Bronchial epithelial cell (primary cell): Measurements from ENCODE around the gene SDF4. TPM values are rescaled to one million over a fixed set of nuclear protein-coding genes. Genes with fewer than 3 reads are reported as not detected.

Experiments
- DNase-seq: peaks from one replicate; pipeline ENCODE4 v3.0.0-alpha.2; 2010; ENCODE audit warnings: low read depth
- FAIRE-seq: peaks from 2 replicates; lab custom pipeline; 2011; peaks lifted over from hg19 to GRCh38; lab: Jason Lieb, UNC
- H3K27me3 ChIP-seq: 2 replicates; pipeline ENCODE4 v1.5.1; 2011; ENCODE audit warnings: low read length; ENCODE audit not compliant: control insufficient read depth, insufficient read depth
- H3K36me3 ChIP-seq: 2 replicates; pipeline ENCODE4 v1.5.1; 2011; ENCODE audit warnings: low read length; ENCODE audit not compliant: control insufficient read depth, insufficient read depth
- H3K4me3 ChIP-seq: 2 replicates; pipeline ENCODE4 v1.5.1; 2011; ENCODE audit warnings: mild to moderate bottlenecking, low read depth, low read length, control low read depth
- total RNA-seq: library from RNA; depleted of rRNA; stranded (reverse); fragments of >200 nt; gene quantifications from 2 replicates; pipeline ENCODE4 v1.2.1, GENCODE V29; 2014
- TF ChIP-seq, protein P1 (sequence below): IDR thresholded peaks from 2 replicates; pipeline ENCODE4 v1.5.1; 2011; ENCODE audit warnings: mild to moderate bottlenecking, moderate library complexity, low read length, control low read depth, inconsistent platforms; ENCODE audit not compliant: insufficient read depth, severe bottlenecking

SDF4 gene
- total RNA-seq, 1 donor from 2014 or later: 68.2 TPM

DNA sequence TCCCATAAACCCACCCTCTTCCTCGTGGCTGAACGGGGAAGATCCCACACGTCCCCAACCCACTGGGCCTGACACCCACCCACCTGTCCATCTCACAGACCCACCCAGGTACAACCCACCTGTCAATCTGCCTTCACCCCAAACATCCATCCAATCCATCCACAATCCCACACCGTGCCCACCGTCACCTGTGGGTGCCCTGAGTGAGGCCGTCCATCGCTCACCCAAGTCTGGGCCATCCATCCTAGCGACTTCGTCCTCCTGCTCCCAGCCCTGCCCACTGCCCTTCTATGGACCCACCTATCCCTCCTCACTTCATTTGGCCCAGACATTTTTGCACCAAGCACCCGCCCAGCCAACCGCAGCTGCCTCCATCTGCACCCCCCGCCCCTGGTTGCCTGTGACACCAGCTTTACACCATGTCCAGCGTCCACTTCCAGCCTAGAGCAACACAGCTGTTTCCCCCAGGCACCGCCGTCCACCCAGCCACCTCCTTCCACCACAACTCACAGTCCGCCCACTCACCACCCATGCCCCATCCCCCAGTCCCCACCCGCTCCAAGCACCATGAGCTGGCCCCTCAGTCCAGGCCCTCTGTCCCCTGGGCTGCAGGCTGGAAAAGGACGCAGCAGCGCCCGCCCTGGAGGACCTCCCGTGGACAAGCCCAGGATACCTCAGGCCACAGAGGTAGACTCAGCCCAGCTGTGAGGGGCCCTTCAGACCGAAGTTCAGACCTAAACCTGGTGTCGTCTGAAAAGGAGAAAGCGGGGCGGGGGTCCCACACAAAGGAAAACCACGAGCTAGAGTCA lies 50.5 kb downstream of the SDF4 start:
- Histone ChIP-seq H3K27me3 (no peaks in the 10 kb centered on the region), H3K36me3 (no peaks in the 10 kb centered on the region), H3K4me3 (no peak overlapping the region)
- no peak for DNase-seq
- TF ChIP-seq, protein P1, sequence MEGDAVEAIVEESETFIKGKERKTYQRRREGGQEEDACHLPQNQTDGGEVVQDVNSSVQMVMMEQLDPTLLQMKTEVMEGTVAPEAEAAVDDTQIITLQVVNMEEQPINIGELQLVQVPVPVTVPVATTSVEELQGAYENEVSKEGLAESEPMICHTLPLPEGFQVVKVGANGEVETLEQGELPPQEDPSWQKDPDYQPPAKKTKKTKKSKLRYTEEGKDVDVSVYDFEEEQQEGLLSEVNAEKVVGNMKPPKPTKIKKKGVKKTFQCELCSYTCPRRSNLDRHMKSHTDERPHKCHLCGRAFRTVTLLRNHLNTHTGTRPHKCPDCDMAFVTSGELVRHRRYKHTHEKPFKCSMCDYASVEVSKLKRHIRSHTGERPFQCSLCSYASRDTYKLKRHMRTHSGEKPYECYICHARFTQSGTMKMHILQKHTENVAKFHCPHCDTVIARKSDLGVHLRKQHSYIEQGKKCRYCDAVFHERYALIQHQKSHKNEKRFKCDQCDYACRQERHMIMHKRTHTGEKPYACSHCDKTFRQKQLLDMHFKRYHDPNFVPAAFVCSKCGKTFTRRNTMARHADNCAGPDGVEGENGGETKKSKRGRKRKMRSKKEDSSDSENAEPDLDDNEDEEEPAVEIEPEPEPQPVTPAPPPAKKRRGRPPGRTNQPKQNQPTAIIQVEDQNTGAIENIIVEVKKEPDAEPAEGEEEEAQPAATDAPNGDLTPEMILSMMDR: no peak
- FAIRE-seq: no peak

DNA sequence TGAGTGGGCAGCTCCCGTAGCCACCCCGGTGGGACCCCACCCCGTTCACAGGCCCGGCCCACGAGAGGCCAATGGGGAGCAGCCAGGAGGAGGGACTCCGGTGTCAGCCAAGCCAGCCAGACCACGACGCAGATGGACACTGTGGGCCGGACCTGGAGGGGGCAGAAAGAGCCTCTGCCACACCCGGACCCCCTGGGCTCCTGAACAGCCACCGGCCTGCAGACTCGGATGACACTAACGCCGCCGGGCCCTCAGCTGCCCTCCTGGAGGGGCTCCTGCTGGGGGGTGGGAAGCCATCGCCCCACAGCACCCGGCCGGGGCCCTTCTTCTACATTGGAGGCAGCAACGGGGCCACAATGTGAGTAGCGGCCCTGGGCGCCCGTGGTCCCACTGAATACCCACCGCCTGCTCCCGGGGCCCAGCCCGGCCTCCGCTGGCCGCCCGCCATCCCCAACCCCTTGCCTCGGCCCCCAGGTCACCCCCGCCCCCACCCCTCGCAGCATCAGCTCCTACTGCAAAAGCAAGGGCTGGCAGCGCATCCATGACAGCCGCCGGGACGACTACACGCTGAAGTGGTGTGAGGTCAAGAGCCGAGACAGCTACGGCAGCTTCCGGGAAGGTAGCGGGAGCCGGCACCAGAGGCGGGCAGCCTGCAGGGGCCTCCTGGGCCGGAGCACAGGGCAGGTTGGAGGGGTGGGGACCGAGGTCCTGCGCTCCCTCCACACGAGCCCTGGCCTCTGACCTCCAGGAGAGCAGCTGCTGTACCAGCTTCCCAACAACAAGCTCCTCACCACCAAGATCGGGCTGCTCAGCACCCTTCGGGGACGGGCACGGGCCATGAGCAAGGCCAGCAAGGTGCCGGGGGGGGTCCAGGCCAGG lies 51.6 kb downstream of the SDF4 start:
- FAIRE-seq: no peak
- Histone ChIP-seq H3K36me3 (no peaks in the 10 kb centered on the region), H3K4me3 (no peak overlapping the region), H3K27me3 (no peaks in the 10 kb centered on the region)
- DNase-seq: no peak
- TF ChIP-seq, protein P1: no peak

DNA sequence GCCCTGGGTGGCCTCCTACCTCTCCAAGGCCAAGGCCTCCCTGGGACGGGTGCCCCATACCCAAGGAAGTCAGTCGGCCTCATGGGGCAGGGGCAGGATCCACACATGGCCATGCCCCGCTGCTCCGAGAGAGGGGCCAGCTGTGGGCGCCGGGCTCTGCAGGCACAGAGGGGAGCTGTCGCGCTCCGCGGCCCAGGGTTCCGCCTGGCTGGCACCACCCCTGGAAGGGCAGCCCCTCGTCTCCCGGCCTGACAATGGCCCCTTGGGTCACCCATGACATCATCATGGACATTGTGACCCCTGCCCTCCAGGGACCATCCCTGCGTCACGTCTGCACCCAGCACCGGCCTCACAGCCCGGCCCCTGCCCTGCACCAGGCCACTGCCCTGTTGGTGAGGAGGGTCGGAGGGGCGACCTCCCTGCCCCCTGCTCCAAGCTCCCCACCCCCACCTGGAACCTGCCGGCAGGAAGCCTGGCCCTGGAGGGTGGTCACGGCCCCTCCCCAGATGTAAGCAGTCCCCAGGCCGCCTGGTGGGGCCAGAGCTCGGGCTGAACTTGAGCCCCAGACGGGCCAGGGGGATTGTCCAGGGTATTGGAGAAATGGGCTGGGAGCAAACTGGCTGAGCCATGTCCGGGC lies 52.3 kb downstream of the SDF4 start:
- Histone ChIP-seq H3K27me3 (no peaks in the 10 kb centered on the region), H3K36me3 (no peaks in the 10 kb centered on the region), H3K4me3 (no peak overlapping the region)
- TF ChIP-seq, protein P1: no peak
- DNase-seq (no peak), FAIRE-seq (no peak)

DNA sequence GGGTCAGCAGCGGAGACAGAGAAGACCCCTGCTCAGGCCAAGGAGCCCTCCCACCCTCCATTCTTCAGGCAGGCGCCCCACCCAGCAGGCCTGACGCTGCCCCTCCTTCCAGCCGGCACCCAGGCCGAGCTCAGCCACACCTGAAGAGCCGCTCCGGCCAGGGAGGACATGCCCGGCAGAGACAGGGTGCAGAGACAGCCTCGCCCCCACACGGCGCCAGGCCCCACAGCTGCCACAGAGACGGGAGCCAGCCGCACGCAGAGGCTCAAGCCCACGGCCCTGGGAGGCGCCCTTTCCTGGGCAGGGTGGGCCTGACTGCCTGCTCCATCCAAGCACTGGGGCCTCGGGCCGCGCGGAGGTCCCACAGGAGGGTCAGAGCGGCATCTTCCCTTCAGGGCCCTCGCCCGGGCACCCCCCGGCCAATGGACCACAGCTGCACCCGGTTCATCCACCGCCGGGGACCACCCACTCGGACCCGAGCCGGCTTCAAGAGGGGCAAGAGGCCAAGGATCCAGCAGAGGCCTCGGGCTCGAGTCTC lies 52.9 kb downstream of the SDF4 start:
- TF ChIP-seq, protein P1: no peak
- no peak for DNase-seq
- FAIRE-seq: no peak
- Histone ChIP-seq H3K27me3 (peaks cover 2% of the 10 kb centered on the region), H3K36me3 (no peaks in the 10 kb centered on the region), H3K4me3 (no peak overlapping the region)

DNA sequence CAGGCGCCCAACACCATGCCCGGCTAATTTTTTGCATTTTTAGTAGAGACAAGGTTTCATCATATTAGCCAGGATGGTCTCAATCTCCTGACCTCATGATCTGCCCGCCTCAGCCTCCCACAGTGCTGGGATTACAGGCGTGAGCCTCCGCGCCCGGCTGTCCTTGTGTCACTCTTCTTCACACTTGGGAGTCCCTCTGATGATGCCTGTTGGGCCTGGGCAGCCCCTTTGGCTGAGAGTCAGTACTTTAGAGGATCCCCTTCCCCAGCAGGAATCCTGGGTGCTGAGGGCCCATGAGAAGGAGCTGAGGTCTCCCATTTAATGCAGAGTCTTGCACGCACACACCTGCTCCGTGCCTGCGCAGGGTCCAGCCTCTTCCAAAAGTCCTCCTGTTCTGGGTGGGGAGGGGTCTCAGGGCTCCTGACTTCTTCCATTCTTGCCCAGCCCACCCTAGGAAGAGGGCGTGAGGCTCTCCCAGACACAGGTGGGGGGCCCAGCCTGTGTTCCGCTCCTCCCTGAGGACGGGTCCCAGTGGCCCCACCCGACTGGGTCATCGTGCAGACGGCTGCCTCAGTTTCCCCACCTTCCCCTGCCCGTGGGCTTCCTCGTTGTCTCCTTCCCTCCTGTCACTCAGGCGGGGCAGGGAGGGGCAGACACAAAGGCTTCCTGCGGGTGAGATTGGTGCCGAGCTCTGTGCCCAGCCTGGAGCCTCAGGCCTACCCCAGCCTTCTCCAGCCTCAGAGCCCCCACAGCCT lies 54.2 kb downstream of the SDF4 start:
- TF ChIP-seq, protein P1: no peak
- H3K27me3 ChIP-seq: peaks cover 5% of the 10 kb centered on the region
- no peaks in the 10 kb centered on the region for H3K36me3 ChIP-seq
- DNase-seq (no peak), FAIRE-seq (no peak)
- H3K4me3 ChIP-seq: no peak overlapping the region
